GM19397 (cell line): Measurements from ENCODE around the gene TEAD1.

ENCODE experiments used
- ATAC-seq: cut with Tn5 transposase; IDR thresholded peaks from one replicate; pipeline ENCODE4 v1.9.1; 2021; ENCODE audit warnings: mild to moderate bottlenecking, moderate library complexity; ENCODE audit not compliant: unreplicated experiment

TEAD1 gene

GRCh38 chr11:12925520-12925919 is 251.3 kb downstream of the TEAD1 start:
- ATAC-seq = no peak

GRCh38 chr11:12927221-12927620 is 253.0 kb downstream of the TEAD1 start:
- no peak for ATAC-seq

- ATAC-seq = no peak
Observed at GRCh38 chr11:12927886-12928285, 253.7 kb downstream of the TEAD1 start.

GRCh38 chr11:12930850-12931249 is 256.6 kb downstream of the TEAD1 start:
- ATAC-seq = no peak

- no peak for ATAC-seq
Observed at GRCh38 chr11:12932485-12932884, 258.3 kb downstream of the TEAD1 start.

GRCh38 chr11:12936200-12936599 is 262.0 kb downstream of the TEAD1 start:
- ATAC-seq = no peak

GRCh38 chr11:12938590-12939247 is 264.5 kb downstream of the TEAD1 start:
- ATAC-seq = no peak

GRCh38 chr11:12941671-12942070 is 267.4 kb downstream of the TEAD1 start:
- no peak for ATAC-seq

GRCh38 chr11:12942157-12942556 is 267.9 kb downstream of the TEAD1 start:
- ATAC-seq = no peak

- no peak for ATAC-seq
Observed at GRCh38 chr11:12943311-12943710, 269.1 kb downstream of the TEAD1 start.

- no peak for ATAC-seq
Observed at GRCh38 chr11:12944889-12945288, 270.7 kb downstream of the TEAD1 start.

- ATAC-seq = no peak
Observed at GRCh38 chr11:12949453-12949852, 275.2 kb downstream of the TEAD1 start.

- no peak for ATAC-seq
Observed at GRCh38 chr11:12950670-12951069, 276.4 kb downstream of the TEAD1 start.

- no peak for ATAC-seq
Observed at GRCh38 chr11:12951376-12951775, 277.2 kb downstream of the TEAD1 start.

- ATAC-seq = no peak
Observed at GRCh38 chr11:12952094-12952493, 277.9 kb downstream of the TEAD1 start.

- no peak for ATAC-seq
Observed at GRCh38 chr11:12958986-12959385, 284.8 kb downstream of the TEAD1 start.

GRCh38 chr11:12961615-12962014 is 287.4 kb downstream of the TEAD1 start:
- no peak for ATAC-seq

- ATAC-seq = no peak
Observed at GRCh38 chr11:12962306-12962705, 288.1 kb downstream of the TEAD1 start.

GRCh38 chr11:12963051-12963450 is 288.8 kb downstream of the TEAD1 start:
- ATAC-seq = no peak

- ATAC-seq = no peak
Observed at GRCh38 chr11:12963792-12964536, 289.7 kb downstream of the TEAD1 start.

- no peak for ATAC-seq
Observed at GRCh38 chr11:12964650-12965049, 290.4 kb downstream of the TEAD1 start.

- no peak for ATAC-seq
Observed at GRCh38 chr11:12966002-12966401, 291.8 kb downstream of the TEAD1 start.

- no peak for ATAC-seq
Observed at GRCh38 chr11:12968101-12968500, 293.9 kb downstream of the TEAD1 start.
